GM19238 (cell line): ENCODE measurements around the gene LGALS16.
"Not testable (repeated sequence)": the region's sequence is repeated elsewhere in the genome, so short reads cannot be mapped to it uniquely, and the experiment has no call there.

ENCODE experiments used
- DNase-seq: peaks from one replicate; pipeline ENCODE4 v3.0.0; 2011; ENCODE audit warnings: low spot score; ENCODE audit not compliant: insufficient read length

LGALS16 gene

GRCh38 chr19:39677961-39678889 lies 22.5 kb downstream of the LGALS16 start:
- DNase-seq = no peak

- DNase-seq = no peak
These were observed 23.5 kb downstream of the LGALS16 start for GRCh38 chr19:39679056-39679790.

GRCh38 chr19:39679791-39680168 lies 24.1 kb downstream of the LGALS16 start:
- no peak for DNase-seq

GRCh38 chr19:39680593-39680992 lies 24.9 kb downstream of the LGALS16 start:
- DNase-seq = no peak

- DNase-seq = no peak
These were observed 25.7 kb downstream of the LGALS16 start for GRCh38 chr19:39681416-39681815.

GRCh38 chr19:39684267-39684666 lies 28.6 kb downstream of the LGALS16 start:
- no peak for DNase-seq

- DNase-seq = no peak
These were observed 31.0 kb downstream of the LGALS16 start for GRCh38 chr19:39686739-39687138.

- not testable (repeated sequence) for DNase-seq
These were observed 32.9 kb downstream of the LGALS16 start for GRCh38 chr19:39688637-39689036.

GRCh38 chr19:39692166-39692565 lies 36.5 kb downstream of the LGALS16 start:
- no peak for DNase-seq

GRCh38 chr19:39692822-39693221 lies 37.1 kb downstream of the LGALS16 start:
- DNase-seq = no peak

- no peak for DNase-seq
These were observed 40.0 kb downstream of the LGALS16 start for GRCh38 chr19:39695759-39696158.

- DNase-seq = no peak
These were observed 40.7 kb downstream of the LGALS16 start for GRCh38 chr19:39696387-39696786.

GRCh38 chr19:39698535-39698934 lies 42.8 kb downstream of the LGALS16 start:
- no peak for DNase-seq

- no peak for DNase-seq
These were observed 45.6 kb downstream of the LGALS16 start for GRCh38 chr19:39701291-39701690.

- no peak for DNase-seq
These were observed 48.7 kb downstream of the LGALS16 start, which contains the start of gene LGALS14 for GRCh38 chr19:39704181-39705044. LGALS14 (plus strand) TSS chr19:39704481; CDS start chr19:39704529, 48 bp downstream.

- DNase-seq = no peak
These were observed 50.0 kb downstream of the LGALS16 start for GRCh38 chr19:39705578-39706188.

- no peak for DNase-seq
These were observed 52.9 kb downstream of the LGALS16 start for GRCh38 chr19:39708594-39708993.

GRCh38 chr19:39709026-39709872 lies 53.5 kb downstream of the LGALS16 start:
- DNase-seq = no peak
